Femur (tissue), 1 donor: ENCODE measurements around the gene SORT1.
"Not testable (repeated sequence)": the region's sequence is repeated elsewhere in the genome, so short reads cannot be mapped to it uniquely, and the experiment has no call there.

ENCODE experiments used
- DNase-seq: peaks from one replicate; pipeline ENCODE4 v3.0.0-alpha.2; 2017

SORT1 gene

GRCh38 chr1:109335091-109335490, 62.6 kb downstream of the SORT1 start:
- no peak for DNase-seq

- no peak for DNase-seq
Measured at GRCh38 chr1:109331113-109331512, 66.6 kb downstream of the SORT1 start.

GRCh38 chr1:109327285-109327684, 70.4 kb downstream of the SORT1 start:
- no peak for DNase-seq

GRCh38 chr1:109322974-109323373, 74.7 kb downstream of the SORT1 start:
- DNase-seq: no peak

GRCh38 chr1:109319114-109319513, 78.6 kb downstream of the SORT1 start:
- DNase-seq: no peak

- DNase-seq: no peak
Measured at GRCh38 chr1:109316506-109316905, 81.2 kb downstream of the SORT1 start.

- DNase-seq: no peak
Measured at GRCh38 chr1:109315288-109315687, 82.4 kb downstream of the SORT1 start.

- no peak for DNase-seq
Measured at GRCh38 chr1:109314795-109315194, 82.9 kb downstream of the SORT1 start.

GRCh38 chr1:109312978-109313775, 84.5 kb downstream of the SORT1 start:
- DNase-seq: no peak

GRCh38 chr1:109312246-109312645, 85.5 kb downstream of the SORT1 start:
- no peak for DNase-seq

- DNase-seq: no peak
Measured at GRCh38 chr1:109309347-109309746, 88.4 kb downstream of the SORT1 start.

GRCh38 chr1:109307274-109308021, 90.3 kb downstream of the SORT1 start:
- DNase-seq: no peak

- DNase-seq: no peak
Measured at GRCh38 chr1:109306832-109307273, 90.9 kb downstream of the SORT1 start, which contains the start of gene MYBPHL. Gene MYBPHL, minus strand, starts transcription at chr1:109307011. Its CDS starts 20 bp downstream, at chr1:109306991.

GRCh38 chr1:109305991-109306390, 91.7 kb downstream of the SORT1 start:
- DNase-seq: not testable (repeated sequence)

GRCh38 chr1:109304226-109304920, 93.3 kb downstream of the SORT1 start:
- DNase-seq: no peak

GRCh38 chr1:109301874-109302273, 95.8 kb downstream of the SORT1 start:
- no peak for DNase-seq

GRCh38 chr1:109300650-109301151, 97.0 kb downstream of the SORT1 start:
- DNase-seq: no peak

GRCh38 chr1:109299558-109300343, 98.0 kb downstream of the SORT1 start:
- peak; percentile 88 for DNase-seq

GRCh38 chr1:109298666-109299557, 98.8 kb downstream of the SORT1 start:
- peak; percentile 57 for DNase-seq

GRCh38 chr1:109296782-109297181, 100.9 kb downstream of the SORT1 start:
- DNase-seq: no peak

- DNase-seq: no peak
Measured at GRCh38 chr1:109295712-109296415, 101.9 kb downstream of the SORT1 start.
